ENCODE data around the gene DGKH.

DNA sequence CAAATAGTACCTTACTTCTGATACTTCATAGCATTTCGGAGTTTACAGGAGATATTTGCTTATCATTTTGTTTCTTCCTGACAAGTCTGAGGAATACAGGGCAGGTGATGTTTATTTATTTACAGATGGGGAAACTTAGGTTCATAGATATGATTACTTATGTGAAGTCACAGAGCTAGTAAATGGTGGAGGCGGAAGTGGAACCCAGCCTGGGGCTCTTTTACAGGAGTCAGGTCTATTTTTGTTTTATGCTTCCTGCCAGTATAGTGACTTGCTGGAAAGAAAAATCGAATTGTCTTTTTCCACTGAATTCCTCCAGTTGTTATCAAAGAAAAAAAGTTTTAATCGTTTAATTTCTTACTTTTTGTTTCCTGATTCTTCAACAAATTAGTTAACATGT lies 66.5 kb downstream of the DGKH start:
- no peak for TF ChIP-seq CTCF (IDR thresholded peaks at IDR 0.05 in 2 of 3, conservative IDR thresholded peaks at IDR 0.05 in 1 of 3; ENCODE audit: borderline replicate concordance in 1 of 3, insufficient read depth in 1 of 3, low read depth in 2 of 3, low read length in 2 of 3)
- TF ChIP-seq REST (IDR thresholded peaks at IDR 0.05; ENCODE audit: low read depth): no peak
- TF ChIP-seq EZH2phosphoT487 (IDR thresholded peaks at IDR 0.05; ENCODE audit: borderline replicate concordance): no peak
- TF ChIP-seq EZH2 (IDR thresholded peaks at IDR 0.05): no peak
- TF ChIP-seq POLR2A (IDR thresholded peaks at IDR 0.05; ENCODE audit: borderline replicate concordance, extremely low read depth, insufficient read depth, insufficient read length): no peak
- no peak for TF ChIP-seq ZFX (IDR thresholded peaks at IDR 0.05)
- no peak for TF ChIP-seq EGR1 (IDR thresholded peaks at IDR 0.05; ENCODE audit: low read depth)
- TF ChIP-seq POLR2AphosphoS5 (IDR thresholded peaks at IDR 0.05; ENCODE audit: low read depth, low read length): no peak
- no peak for TF ChIP-seq RAD21 (IDR thresholded peaks at IDR 0.05; ENCODE audit: low read depth)
- TF ChIP-seq MAX (IDR thresholded peaks at IDR 0.05): no peak
- no peak for TF ChIP-seq JUND (IDR thresholded peaks at IDR 0.05)
- no peak for TF ChIP-seq ZNF274 (IDR thresholded peaks at IDR 0.05; ENCODE audit: low read depth, low read length)
- no peak for TF ChIP-seq YY1 (IDR thresholded peaks at IDR 0.05; ENCODE audit: extremely low read depth, insufficient replicate concordance, low read depth, low read length)
- TF ChIP-seq ELF1 (IDR thresholded peaks at IDR 0.05; ENCODE audit: borderline replicate concordance, low read depth): no peak

Measured in HCT116 (cell line).